ENCODE data around the gene GSDME. TPM values are rescaled to one million over a fixed set of nuclear protein-coding genes. Genes with fewer than 3 reads are reported as not detected.

The GSDME gene
- total and polyA plus RNA-seq, 2 experiments from 2014 or later, result 7.1 to 10.0 TPM

DNA sequence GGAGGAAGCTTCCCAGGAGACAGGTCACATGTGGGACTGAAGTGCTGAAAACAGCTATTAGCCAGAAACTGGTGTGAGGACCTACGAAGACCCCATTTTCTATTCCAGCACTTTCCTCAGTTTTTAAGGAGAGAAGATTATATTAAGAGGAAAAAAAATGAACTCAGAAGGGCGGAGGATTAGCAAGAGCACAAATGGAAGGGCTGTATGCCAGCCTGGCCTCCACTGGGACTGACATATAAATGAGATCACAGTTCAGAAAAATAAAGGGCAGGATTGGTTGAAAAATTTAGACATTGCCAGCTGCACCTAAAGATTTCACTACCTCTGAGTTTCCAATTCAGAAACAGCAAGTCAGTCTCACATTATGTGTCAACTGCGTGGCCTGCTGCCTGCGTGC is 53.0 kb downstream of the GSDME start:
- peaks cover 25% of the 10 kb centered on the region for H3K4me1 ChIP-seq (ENCODE audit: low read depth)
- H3K27ac ChIP-seq, result no peak overlapping the region
- H3K4me3 ChIP-seq, result no peak overlapping the region
- H3K9me3 ChIP-seq (ENCODE audit: low read depth), result no peaks in the 10 kb centered on the region
- H3K27me3 ChIP-seq, result no peaks in the 10 kb centered on the region
- TF ChIP-seq, protein P1, sequence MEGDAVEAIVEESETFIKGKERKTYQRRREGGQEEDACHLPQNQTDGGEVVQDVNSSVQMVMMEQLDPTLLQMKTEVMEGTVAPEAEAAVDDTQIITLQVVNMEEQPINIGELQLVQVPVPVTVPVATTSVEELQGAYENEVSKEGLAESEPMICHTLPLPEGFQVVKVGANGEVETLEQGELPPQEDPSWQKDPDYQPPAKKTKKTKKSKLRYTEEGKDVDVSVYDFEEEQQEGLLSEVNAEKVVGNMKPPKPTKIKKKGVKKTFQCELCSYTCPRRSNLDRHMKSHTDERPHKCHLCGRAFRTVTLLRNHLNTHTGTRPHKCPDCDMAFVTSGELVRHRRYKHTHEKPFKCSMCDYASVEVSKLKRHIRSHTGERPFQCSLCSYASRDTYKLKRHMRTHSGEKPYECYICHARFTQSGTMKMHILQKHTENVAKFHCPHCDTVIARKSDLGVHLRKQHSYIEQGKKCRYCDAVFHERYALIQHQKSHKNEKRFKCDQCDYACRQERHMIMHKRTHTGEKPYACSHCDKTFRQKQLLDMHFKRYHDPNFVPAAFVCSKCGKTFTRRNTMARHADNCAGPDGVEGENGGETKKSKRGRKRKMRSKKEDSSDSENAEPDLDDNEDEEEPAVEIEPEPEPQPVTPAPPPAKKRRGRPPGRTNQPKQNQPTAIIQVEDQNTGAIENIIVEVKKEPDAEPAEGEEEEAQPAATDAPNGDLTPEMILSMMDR (IDR thresholded peaks at IDR 0.05; ENCODE audit: low read depth, low read length), result no peak
- no peaks in the 10 kb centered on the region for H3K36me3 ChIP-seq
- DNase-seq (ENCODE audit: low read depth in 1 of 2, low spot score in 1 of 2), result no peak

DNA sequence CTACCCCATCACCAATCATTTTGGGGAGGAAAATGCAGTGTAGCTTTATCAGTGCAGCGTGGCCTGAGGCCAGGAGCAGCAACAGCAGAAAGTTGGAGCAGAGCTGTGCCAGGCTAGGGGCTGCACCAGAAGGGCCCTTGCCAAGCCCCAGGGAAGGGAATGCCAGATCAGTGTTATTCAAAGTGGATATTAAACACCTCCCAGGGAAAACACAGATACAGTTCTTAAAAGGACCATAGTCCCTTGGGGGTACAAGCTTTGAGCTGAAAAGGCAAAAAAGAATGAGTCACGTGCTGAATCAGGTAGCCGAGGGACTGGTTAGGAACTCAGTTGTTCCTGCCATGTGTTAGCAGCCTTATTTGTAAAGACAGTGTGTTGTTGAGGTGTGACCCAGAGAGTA is 54.0 kb downstream of the GSDME start:
- H3K4me3 ChIP-seq, result no peak overlapping the region
- H3K9me3 ChIP-seq (ENCODE audit: low read depth), result no peaks in the 10 kb centered on the region
- peaks cover 35% of the 10 kb centered on the region for H3K4me1 ChIP-seq (ENCODE audit: low read depth)
- TF ChIP-seq, protein P1 (IDR thresholded peaks at IDR 0.05; ENCODE audit: low read depth, low read length), result no peak
- no peaks in the 10 kb centered on the region for H3K27me3 ChIP-seq
- no peaks in the 10 kb centered on the region for H3K36me3 ChIP-seq
- H3K27ac ChIP-seq, result no peak overlapping the region
- peak in 1 of 2 donors; percentile 11 for DNase-seq (ENCODE audit: low read depth in 1 of 2, low spot score in 1 of 2)

DNA sequence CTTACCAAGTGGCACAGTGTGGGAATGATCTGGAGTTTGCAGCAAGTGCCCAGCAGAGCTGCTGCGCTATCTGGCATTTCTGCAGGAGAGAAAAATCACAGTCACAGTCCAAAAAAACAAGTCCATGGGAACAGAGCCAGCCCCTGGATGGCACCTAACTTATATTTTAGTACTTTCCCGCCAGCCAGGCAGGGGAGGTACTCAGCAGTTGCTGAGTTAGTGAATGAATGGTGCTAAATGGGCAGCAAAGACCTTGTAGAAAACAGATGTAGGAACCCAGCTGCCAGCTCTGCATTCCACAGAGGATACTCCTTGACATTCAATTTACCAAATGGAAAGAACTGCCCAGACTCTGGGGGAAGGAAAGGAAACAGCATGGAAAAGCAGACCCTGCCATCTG is 54.5 kb downstream of the GSDME start:
- no peak overlapping the region for H3K4me3 ChIP-seq
- no peak overlapping the region for H3K27ac ChIP-seq
- H3K4me1 ChIP-seq (ENCODE audit: low read depth), result peaks cover 40% of the 10 kb centered on the region
- H3K36me3 ChIP-seq, result no peaks in the 10 kb centered on the region
- TF ChIP-seq, protein P1 (IDR thresholded peaks at IDR 0.05; ENCODE audit: low read depth, low read length), result no peak
- no peaks in the 10 kb centered on the region for H3K27me3 ChIP-seq
- H3K9me3 ChIP-seq (ENCODE audit: low read depth), result no peaks in the 10 kb centered on the region
- peak in 1 of 2 donors; percentile 35 for DNase-seq (ENCODE audit: low read depth in 1 of 2, low spot score in 1 of 2)

DNA sequence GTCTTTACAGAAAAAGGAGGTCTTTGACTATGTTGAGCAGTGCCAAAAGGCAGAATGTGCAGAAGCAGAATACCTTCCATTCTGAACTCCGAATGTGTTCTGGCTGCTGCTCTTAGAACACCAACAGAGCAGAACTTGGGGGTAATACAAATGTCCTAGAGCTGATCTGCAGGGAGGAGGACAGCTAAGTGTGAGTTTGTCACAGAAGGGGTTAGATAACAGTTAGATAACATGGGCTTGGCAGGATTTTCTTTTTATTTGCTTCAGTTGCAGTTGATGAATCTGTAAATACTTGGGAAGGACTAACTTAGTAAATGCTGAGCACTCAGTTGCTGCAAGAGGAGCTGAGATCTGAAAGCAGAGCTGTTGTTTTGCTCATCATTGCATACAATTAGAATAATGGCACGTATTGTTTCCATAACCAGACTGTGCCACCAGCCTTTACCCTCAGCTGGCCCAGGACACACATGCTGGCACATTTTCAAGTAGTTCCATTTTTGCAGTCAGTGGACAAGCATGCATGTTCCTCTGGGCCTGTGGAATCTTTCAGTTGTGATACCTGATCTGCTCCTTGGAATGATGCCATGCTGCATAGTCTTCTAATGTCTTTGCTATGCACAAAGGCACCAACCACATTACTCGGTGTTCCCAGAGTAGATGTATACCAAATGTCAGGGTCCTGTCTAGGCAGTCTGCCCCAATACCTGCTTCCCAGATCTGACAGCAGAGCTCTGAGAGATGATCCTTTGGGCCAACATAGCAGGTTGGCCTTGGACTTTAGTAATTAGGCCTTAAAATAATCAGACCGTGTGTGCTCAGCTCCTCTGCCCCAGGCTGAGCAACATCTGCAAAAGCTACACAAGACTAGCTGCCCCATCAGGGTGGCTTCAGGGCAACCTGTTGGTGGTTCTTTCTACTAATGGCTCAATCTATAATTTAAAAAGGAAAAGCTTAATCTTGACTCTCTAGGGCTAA is 55.7 kb downstream of the GSDME start:
- H3K4me3 ChIP-seq, result no peak overlapping the region
- H3K27ac ChIP-seq, result no peak overlapping the region
- H3K36me3 ChIP-seq, result no peaks in the 10 kb centered on the region
- no peaks in the 10 kb centered on the region for H3K27me3 ChIP-seq
- H3K4me1 ChIP-seq (ENCODE audit: low read depth), result peaks cover 43% of the 10 kb centered on the region
- TF ChIP-seq, protein P1 (IDR thresholded peaks at IDR 0.05; ENCODE audit: low read depth, low read length), result no peak
- DNase-seq (ENCODE audit: low read depth in 1 of 2, low spot score in 1 of 2), result peak; percentile 28 to 73
- H3K9me3 ChIP-seq (ENCODE audit: low read depth), result no peaks in the 10 kb centered on the region

DNA sequence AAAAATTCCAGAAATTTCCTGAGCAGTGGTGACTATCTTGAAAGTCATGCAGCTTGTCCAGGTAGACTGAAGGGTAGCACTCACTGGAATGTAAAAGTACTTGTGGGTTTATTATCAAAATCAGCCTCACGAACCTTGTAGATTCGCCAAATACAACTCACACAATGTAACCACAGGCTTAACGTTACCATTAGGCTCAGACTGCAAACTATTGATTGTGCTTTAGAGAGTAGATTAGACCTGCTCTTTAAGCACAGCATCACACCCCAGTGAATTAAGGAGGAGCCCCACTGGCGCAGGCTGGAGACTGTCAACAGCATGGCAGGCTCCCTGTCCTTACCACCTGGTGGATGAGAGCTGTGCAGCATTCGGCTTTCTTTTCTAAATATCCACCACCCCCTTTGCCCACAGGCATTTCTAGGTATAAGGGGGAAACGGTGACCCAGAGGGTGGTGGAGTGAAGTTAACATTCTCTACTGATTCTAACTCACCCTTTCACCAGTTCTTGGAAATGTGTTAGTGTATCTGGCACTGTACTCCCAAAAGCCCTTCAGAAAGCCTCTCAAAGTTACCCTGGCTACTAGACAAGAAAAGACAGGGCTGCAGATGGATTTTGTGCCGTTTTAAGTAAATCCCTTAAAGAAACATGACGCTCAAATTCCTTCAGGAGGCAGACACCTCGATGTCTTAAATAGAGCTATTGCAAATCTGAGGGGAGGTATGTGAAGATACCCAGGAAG is 56.6 kb downstream of the GSDME start:
- TF ChIP-seq, protein P1 (IDR thresholded peaks at IDR 0.05; ENCODE audit: low read depth, low read length), result no peak
- Histone ChIP-seq H3K4me1 (ENCODE audit: low read depth) (peaks cover 43% of the 10 kb centered on the region), H3K4me3 (no peak overlapping the region), H3K36me3 (no peaks in the 10 kb centered on the region), H3K9me3 (ENCODE audit: low read depth) (no peaks in the 10 kb centered on the region), H3K27me3 (no peaks in the 10 kb centered on the region), H3K27ac (no peak overlapping the region)
- peak in 1 of 2 donors; percentile 28 for DNase-seq (ENCODE audit: low read depth in 1 of 2, low spot score in 1 of 2)

All from cardiac muscle cell (in vitro differentiated cells and primary cell).